ENCODE results near the gene KCNH3.
"Not testable (repeated sequence)": the region's sequence is repeated elsewhere in the genome, so short reads cannot be mapped to it uniquely, and the experiment has no call there.

The KCNH3 gene

GRCh38 chr12:49603721-49604120, 64.9 kb downstream of the KCNH3 start:
- TF ChIP-seq CTCF (IDR thresholded peaks at IDR 0.05; ENCODE audit: low read depth, low read length): no peak
- DNase-seq (ENCODE audit: low read depth in 2 of 2): no peak
- no peak overlapping the region for H3K4me3 ChIP-seq (replicated peaks in 1 of 2; ENCODE audit: low read depth in 2 of 2, low read length in 2 of 2)

GRCh38 chr12:49604856-49605255, 66.0 kb downstream of the KCNH3 start:
- TF ChIP-seq CTCF (IDR thresholded peaks at IDR 0.05; ENCODE audit: low read depth, low read length): no peak
- H3K4me3 ChIP-seq (replicated peaks in 1 of 2; ENCODE audit: low read depth in 2 of 2, low read length in 2 of 2): no peak overlapping the region
- DNase-seq (ENCODE audit: low read depth in 2 of 2): no peak

GRCh38 chr12:49605539-49605938, 66.7 kb downstream of the KCNH3 start, which contains the start of gene FAM186B:
Gene FAM186B (minus strand): TSS chr12:49605639. CDS start chr12:49605477, 162 bp downstream.
- H3K4me3 ChIP-seq (replicated peaks in 1 of 2; ENCODE audit: low read depth in 2 of 2, low read length in 2 of 2); DNase-seq (ENCODE audit: low read depth in 2 of 2): not testable (repeated sequence)

All from cardiac fibroblast (primary cell).